HG03064 (cell line): ENCODE data around the gene ADCY5.

Experiments used
- ATAC-seq: cut with Tn5 transposase; IDR thresholded peaks from one replicate; pipeline ENCODE4 v1.9.1; 2021; ENCODE audit warnings: low read depth; ENCODE audit not compliant: unreplicated experiment

The ADCY5 gene

DNA sequence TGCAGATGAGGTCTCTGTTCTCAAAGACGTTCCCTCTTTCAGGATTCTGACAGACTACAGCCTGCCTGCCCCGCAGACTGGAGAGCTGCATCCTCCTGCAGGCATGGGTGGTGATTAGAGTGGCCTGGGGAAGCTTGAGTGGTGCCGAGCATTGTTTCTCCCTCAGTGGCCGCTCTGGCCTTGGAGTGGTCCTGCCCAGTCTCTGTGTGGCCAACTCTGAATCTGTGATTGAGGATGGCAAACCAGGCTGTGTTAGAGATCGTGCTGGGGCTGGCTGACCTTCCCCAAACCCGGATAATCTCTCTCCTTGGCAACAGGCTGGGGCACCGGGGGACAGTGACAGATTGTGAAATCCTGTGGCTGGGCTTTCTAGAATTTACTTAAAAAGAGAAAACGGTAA lies 11.0 kb upstream of the ADCY5 start:
- ATAC-seq = no peak

DNA sequence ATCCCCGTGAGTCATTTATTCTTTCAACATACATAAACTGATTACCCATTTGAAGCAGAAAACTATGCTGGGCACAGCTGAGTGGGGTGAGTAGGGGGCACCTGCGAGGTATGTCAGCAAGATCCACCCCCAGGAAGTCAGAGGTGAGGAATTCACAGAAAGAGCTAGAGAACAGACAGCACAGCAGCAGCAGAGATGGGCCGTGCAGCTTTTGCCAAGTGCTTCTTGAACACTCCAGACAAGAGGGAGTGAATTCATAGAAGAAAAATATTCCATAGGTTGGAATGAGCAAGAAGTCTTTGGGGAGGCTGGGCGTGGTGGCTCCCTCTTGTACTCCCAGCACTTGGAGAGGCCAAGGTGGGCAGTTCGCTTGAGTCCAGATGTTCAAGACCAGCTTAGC lies 9.4 kb upstream of the ADCY5 start:
- no peak for ATAC-seq

DNA sequence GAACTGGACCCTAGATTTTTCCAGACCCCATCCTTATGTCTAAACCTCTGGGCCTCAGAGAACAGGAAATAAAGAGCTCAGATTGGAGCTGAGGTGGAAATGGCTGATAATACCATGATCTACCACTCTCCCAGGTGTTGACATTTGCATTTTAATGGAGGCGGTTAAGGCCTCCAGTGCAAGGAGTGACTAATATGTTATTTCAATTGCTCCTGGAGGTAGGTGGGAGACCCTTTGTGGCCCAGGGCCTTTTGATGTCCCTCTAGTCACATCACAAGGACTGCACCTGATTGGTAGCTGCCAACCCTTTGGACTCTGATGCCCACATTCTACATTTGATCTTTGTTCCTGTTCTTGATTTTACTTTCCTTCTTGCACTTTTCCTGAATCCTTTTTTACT lies 9.0 kb upstream of the ADCY5 start:
- ATAC-seq = no peak

DNA sequence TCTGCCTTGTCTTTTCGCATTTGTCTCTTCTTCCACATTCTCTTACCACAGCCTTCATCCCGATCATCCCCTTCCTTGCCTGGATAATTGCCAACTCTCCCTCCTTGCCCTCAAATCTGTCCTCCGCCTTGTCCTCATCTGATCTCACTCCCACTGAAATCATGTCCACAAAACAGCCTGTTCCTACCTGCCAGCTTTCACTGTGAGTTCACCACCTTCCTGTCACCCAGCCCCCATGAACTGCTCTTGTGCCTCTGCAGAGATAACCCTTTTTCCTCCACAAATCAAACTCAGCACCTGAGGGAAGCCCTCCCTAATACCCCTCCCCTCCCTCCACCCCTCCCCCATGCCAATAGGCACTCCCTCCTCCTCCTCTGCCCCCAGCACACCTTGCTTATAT lies 4.8 kb upstream of the ADCY5 start:
- no peak for ATAC-seq

DNA sequence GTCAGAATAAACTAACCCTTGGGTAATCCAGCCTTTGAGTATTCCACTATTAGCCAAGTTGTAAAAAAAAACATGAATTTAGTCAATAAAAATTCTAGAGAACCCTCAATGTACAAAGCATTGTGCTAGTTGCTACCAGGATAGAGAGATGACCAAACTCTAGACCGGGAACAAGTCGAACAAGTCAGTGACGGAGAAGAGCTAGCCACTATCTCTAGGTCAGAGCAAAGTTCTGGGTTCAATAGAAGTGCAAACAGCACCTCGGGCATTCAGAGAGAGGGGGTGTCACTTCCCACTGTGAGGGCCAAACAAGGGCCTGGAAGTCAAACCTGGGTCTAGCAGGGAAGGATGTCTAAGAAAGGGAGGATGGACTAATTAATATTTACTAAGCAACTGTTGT lies 2.3 kb upstream of the ADCY5 start:
- no peak for ATAC-seq

DNA sequence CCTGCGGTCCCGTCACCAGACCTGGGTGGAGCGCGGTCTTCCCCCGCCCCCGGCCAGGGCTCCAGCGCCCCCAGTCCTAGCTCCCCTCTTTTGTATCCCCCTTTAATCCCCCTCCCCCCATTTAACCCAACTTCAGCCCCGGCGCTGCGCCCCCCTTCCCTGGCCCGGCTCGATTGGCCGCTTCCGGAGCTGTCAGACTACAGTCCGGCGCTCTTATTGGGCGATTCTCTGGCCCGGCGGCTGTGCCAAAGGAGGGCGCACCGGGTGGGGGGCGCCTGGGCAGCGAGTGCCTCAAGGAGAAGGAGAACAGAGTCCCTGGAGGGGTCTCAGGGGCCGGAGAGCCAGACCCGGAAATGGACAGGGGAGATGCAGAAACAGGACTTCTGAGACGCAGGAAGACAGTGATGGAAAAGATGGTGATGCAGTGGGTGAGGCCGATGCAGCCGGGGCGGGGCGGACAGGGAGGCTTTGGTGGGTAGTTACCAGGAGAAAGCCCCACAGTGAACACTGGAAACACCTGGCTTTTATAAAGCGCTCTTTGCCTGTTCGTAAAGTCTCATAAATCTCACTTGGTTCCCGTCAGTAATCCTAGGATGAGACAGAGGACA lies 1.2 kb upstream of the ADCY5 start:
- no peak for ATAC-seq

DNA sequence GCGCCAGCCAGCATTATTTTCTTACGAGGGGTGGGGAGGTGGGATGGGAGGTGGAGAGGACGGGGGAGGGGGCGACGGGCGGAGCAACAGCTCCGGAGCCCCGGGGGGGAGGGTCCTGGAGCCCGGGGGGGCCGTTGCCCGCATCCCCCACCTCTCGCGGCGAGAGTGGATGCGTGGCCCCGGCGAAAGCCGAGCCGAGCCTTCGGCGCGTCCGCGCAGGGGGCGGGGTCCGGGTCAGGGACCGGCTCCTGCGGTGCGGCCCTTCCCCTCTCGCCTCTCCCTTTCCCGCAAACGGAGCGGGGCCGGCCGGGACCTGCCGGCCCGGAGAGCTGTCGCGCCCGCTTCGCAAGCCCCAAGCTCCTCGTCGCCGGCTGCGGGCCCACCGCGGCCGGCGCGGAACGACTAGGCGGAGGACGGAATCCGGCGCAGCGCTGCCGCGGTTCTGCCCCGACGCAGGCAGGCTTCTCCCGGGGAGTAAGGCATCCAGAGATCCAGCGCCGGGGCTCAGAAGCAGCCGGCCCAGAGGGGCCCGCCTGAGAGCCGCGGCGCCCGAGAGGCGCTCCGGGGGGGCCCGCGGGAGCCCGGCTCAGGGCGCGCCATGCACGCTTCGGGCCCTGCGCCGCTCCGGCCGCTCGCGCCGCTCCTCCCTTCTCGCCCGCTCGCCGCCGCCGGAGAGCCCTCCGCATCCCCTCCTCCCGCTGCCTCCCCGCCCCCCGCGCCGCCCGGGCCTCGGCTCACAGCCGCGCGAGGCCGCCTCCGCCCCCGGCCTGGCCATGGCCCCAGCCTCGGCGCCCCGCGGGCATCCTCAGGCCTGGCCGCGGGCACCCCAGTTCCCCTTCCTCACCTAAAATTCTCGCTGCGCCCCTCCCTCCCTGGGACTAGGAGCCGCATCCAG lies 459 bp upstream of the ADCY5 start:
- no peak for ATAC-seq

DNA sequence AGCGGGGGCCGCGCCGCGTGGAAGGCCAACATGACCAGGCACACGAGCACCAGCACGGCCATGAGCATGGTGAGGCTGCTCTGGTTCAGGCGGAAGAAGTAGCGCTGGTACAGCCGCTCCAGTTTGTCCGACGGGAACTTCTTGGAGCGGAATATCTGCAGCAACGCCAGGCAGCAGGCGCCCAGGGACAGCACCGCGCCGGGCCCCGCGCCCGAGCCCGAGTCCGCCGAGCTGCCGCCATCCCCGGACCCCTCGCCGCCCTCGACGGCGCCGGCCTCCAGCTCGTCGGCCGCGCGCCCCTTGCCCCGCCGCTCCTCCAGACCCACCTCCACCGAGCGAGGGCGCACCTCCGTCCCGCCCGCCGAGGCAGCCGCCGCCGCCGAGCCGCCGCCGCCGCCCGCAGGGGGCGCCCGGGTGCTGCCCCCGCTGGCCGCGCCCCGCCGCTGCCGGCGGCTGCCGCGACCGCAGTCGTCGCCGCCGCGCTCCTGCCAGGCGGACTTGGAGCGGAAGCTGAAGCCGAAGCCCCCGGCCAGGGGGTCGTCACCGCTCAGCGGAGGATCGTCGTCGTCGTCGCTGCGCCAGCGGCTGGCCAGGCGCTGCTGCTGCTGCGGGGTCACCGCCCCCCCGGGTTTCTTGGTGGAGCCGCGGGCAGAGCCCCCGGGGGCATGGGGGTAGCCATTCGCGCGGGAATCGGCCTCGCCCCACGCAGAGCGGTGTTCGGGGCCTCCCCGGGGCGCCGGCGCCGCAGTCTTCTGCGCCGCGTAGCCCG lies 957 bp downstream of the ADCY5 start:
- no peak for ATAC-seq

DNA sequence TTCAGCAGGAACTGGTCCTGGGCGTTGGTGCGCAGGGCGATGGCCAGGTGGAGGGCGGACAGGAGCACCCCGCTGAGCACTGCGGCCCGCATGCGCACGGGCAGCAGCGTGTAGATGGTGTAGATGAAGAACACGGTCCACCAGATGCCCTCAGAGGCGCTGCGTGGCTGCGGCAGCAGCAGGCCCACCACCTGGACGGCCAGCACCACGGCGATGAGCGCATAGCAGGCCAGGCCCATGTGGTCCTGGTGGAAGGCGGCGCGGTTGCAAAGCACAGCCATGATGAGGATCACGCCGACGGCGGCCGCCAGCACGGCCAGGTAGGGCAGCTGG lies 1.5 kb downstream of the ADCY5 start:
- no peak for ATAC-seq

DNA sequence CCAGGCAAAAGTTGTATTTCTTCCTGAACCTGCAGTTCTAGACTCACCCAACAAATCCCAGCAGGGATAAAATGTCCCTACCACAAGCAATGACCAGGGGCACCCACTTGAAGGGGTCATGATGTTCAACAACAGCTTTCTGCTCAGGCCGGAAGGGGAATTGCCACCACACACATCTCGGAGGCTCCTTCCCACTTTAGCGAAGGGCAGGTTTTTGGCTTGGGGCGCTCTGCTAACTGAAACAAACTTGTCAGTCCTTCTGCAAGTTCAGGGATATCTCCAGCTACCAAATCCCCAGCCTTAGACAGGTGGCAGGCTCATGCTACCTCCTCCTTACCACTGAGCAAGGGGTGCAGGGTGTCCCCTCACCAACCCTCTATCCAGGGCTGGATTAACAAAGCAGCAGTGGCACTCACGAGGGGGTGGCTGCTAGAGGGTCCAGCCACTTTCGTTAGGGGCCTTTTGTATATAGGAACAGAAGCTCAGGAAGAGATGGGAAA lies 2.2 kb downstream of the ADCY5 start:
- no peak for ATAC-seq

DNA sequence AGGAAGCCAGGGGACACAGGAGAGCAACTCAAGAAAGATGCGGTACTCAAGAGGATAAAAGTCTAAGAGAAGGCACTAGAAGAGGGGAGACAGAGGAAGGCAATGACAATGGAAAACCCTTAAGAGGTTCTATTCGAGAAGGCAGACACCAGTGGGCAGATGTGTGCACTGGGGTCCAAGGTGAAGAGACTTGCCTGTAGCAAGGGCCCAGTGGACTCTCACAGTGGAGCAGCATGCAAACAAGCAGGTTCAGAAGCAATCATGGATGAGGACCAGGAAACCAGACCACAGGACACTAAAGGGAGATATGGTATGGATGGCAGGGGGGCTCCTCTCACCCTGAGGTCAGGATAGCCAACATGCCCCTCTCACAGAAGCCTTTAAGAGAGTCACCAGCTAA lies 2.7 kb downstream of the ADCY5 start:
- no peak for ATAC-seq

DNA sequence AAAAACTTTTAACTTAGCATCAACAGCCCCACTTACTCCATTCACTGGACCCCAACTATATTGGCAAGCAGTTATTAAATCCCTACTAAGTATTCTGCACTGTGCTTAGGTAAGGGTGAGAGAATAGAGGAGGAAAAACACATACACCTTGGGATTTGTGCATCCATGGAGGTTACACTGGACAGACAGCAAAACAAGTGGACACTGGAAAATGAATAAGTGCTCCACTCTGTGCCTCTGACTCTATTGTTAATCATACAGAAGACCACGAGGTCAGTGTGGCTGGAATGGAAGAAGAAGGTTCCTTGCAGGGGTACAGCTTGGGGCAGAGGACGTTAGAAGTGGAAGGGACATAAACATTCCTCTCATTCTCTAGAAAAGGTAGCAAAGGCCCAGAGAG lies 3.2 kb downstream of the ADCY5 start:
- ATAC-seq = no peak

DNA sequence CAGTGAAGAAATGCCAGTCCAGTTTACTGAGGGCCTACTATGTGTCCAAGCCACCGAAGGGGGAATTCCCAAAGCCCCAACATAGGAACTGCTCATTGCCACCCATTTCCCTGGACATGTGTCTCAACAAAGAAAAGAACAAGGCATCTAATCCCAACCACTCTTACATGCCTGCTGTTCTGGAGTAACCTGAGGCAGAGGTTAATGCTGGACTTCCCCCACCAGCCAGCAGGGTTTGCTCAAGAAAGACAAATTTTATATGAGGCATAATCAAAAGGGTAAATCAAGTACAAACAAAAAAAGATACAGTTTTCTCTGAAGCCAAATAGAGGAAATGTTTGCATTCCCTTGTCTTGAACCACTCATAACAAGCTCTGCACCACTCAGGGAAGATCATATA lies 4.1 kb downstream of the ADCY5 start:
- no peak for ATAC-seq

DNA sequence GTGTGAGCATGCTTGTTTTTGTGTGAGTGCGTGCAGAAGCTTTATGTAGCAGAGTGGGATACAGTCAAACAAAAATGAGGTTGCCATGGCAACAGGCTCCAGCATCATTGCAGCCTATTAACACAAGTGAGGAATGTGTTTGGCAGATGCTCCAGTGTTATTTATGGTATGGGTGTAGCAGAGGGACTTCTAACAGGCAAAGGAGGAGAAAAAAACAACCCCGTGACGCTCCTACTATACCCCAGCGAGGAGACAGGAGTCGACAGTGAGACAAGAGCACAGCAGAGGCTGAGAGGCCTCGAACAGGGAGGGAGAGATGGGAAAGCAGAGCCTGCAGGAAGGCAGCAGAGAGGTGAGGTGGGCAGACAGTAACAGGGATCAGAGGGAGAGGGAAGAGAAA lies 4.9 kb downstream of the ADCY5 start:
- ATAC-seq = no peak

DNA sequence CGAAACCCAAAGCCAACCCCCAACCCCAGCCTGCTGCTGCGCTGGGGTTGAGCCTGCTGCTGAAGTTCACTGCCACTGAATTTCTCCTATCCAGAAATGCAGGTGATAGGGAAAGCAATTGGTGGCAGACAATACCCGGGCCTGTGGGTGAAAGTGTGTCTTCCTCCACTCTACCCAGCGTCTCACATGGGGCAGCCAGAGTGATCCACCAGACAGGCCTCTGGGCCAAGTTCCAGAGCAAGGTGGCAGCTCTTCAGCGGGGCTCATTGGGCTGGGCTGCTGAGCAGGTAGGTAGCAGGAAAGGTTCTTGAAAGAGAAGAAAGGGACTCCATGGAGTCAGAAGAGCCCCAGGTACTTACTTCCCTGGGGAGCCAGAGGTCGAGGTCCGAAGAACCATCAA lies 6.0 kb downstream of the ADCY5 start:
- no peak for ATAC-seq

DNA sequence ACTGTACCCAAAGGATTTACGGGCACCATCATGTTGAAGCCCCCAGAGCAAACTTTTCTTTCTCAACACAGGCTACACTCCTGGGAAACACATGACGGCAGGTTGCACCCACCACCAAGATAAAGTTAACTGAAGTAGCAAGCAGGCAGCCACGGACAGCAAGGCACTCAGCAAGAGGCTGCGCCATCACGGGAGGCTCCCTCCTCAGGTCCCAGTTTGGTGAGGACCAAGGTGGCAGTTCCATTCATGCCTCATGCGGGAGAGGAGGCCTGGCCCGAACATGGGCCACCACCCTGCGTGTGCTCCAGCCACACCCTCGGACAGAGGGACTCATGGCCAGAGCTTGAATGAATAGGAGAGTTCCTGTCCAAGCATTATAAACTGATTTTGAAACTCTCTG lies 6.8 kb downstream of the ADCY5 start:
- ATAC-seq = no peak

DNA sequence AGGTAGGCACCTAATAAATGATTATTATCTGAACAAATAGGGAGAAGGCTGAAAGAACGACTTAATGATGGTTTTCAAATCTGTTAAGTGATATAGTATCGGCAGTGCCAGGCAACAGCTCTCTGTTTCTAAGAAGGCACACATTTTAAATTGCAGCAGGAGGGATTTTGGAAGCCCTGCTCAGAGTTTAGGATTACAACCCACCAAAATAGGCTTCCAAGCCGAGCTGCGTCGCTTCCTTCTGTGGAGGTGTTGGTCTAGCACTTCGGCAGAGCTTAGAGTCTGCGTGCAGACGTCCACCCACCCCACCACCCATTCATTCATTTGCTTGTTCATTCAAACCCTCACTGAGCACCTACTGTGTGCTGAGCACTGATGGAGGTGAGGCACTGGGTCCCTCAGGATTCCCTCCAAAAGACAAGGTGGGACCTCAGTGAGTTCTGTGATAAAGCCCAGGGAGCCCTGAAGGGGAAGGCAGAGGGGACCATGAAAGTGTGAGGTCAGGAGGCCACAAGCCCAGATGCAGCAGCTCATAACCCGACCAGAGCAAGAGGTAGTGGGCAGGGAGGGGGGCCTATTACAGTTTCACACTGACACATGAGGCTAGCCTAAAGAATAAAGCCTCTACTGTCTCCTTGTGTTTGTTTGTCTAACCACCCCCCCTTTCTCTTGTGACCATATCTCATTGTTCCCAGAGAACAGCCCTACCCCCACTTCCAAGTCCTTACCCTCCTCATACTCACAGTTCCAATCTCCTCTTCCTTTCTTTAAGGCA lies 8.9 kb downstream of the ADCY5 start:
- no peak for ATAC-seq

DNA sequence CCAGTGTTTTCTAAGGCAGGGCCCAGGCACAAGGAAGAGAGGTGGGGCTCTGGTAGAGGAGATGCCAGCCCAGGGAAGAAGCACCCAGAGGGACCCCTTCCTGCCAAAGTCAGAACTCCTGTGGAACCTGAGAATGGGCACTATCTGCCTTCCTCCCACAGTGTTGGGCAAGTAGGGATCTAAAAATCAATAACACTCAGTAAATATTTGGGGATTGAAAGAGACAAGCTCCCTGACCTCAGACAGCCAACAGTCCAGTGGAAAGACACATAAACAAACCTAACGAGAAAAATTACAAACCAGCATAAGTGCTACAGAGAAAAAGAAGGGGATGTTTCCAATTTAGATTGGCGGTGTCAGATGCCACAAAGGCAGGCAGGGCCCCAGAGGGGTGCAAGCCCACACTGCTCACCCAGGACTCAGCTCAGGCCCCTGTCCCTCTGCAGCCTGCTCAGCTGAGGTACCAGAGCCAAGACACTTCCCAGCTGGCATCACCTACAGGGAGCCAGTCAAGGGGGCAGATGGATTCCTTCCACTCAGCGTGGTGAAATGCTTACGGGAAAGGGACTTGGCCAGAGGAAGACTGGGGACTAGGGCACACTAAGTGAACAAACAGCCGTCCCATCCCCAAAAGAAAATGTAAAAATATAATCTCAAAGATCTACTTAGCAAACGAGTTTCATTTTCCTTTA lies 15.9 kb downstream of the ADCY5 start:
- ATAC-seq = no peak

DNA sequence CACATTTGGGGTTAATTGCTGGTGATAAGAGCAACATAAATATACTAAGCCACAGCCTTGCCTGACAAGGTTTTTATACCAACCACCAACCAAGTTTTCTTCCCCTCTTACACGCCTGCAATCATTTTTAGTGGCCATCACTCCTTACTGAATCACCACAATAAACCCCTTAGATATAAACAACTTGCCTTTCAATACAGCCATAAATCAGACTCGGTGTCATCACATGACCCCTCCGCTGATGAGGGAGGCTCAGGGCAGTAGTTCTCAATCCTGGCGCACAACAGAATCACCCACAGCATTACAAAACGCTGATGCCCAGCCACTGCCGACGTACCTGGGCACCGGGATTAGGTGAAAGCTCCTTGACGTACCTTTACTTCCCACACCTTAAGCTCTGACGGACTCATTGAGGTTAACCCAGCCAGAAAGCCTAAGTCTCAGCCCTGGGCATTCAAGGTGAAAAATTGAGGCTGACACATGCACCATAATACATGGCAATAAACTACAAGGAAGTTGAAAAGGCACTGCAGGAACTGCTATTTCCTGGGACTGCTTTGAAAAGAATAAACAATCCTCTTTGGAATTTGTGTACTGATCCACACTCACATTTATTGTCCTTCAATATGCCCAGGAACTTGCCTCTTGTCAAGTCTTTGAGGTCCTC lies 17.1 kb downstream of the ADCY5 start:
- ATAC-seq = no peak
